ENCODE data around the gene ARHGAP23.

Gene ARHGAP23, protein sequence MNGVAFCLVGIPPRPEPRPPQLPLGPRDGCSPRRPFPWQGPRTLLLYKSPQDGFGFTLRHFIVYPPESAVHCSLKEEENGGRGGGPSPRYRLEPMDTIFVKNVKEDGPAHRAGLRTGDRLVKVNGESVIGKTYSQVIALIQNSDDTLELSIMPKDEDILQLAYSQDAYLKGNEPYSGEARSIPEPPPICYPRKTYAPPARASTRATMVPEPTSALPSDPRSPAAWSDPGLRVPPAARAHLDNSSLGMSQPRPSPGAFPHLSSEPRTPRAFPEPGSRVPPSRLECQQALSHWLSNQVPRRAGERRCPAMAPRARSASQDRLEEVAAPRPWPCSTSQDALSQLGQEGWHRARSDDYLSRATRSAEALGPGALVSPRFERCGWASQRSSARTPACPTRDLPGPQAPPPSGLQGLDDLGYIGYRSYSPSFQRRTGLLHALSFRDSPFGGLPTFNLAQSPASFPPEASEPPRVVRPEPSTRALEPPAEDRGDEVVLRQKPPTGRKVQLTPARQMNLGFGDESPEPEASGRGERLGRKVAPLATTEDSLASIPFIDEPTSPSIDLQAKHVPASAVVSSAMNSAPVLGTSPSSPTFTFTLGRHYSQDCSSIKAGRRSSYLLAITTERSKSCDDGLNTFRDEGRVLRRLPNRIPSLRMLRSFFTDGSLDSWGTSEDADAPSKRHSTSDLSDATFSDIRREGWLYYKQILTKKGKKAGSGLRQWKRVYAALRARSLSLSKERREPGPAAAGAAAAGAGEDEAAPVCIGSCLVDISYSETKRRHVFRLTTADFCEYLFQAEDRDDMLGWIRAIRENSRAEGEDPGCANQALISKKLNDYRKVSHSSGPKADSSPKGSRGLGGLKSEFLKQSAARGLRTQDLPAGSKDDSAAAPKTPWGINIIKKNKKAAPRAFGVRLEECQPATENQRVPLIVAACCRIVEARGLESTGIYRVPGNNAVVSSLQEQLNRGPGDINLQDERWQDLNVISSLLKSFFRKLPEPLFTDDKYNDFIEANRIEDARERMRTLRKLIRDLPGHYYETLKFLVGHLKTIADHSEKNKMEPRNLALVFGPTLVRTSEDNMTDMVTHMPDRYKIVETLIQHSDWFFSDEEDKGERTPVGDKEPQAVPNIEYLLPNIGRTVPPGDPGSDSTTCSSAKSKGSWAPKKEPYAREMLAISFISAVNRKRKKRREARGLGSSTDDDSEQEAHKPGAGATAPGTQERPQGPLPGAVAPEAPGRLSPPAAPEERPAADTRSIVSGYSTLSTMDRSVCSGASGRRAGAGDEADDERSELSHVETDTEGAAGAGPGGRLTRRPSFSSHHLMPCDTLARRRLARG (N-terminal part only)

DNA sequence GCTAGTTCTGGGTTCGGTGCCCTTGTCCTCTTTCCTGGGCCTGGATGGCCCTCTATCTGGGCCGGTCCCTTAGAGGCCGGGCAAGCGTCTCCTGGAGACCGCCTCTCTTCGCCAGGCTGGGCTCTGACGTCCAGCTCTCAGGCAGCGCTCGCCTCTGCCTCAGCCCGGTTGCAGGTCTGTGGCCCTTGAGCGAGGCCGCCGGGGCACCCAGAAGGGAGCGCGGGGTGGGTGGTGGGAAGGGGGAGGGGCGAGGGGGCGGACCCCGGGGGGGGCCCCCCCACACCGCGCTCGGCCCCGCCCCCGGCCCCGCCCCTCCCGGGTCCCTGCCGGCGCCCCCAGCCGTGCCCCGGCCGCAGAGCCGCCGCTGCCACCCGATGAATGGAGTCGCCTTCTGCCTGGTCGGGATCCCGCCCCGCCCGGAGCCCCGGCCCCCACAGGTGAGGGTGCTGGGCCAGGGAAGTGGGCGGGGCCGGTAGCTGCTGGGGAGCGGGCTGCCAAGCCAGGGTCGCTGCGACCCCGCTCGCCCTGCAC, at the start of gene ARHGAP23:
Gene ARHGAP23, plus strand, starts transcription at position 353 of the 531 bp plus-strand sequence. Its CDS starts 22 bp downstream, at position 375.
- Histone ChIP-seq H3K36me3 (replicated peaks) (no peaks in the 10 kb centered on the region), H3K27me3 (ENCODE audit: low read depth) (peaks cover 7% of the 10 kb centered on the region; the same call in 1 of the 2 replicates), H3K4me3 (peak within 1 kb of the TSS; percentile 18), H3K9me3 (no peaks in the 10 kb centered on the region), H3K4me1 (no peaks in the 10 kb centered on the region)
- in situ Hi-C loops (cut with MboI; ENCODE audit: low sequenced_read_pairs), result loop anchor here (10.0 kb wide), 2 partner anchors 57 to 237 kb away; no protein-coding TSS in a partner anchor
- DNase-seq (ENCODE audit: low spot score in 2 of 2), result peak in 1 of 2 experiments; percentile 53

DNA sequence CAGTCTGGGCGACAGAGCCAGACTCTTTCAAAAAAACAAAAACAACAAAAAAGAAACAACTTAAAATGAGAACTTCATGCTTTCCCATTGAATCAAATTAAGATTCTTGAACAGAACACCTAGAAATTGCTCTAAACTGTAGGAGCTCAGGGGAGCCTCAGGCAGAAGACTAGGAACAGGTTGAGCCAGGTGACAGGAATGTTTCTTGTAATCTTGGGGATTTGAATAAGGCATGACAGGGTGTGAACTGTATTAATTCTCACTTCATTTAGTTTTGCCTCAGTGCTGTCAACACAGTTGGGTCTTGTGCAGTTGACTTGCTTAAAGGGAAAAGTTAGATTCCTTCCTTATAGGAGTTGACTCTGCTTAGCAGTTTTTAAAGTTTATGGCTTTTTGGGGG, 48.8 kb upstream of the ARHGAP23 start:
- no peak for DNase-seq (ENCODE audit: low spot score in 2 of 2)
- H3K36me3 ChIP-seq (replicated peaks), result peaks cover 32% of the 10 kb centered on the region
- in situ Hi-C loops (cut with MboI; ENCODE audit: low sequenced_read_pairs), result no loop called here

DNA sequence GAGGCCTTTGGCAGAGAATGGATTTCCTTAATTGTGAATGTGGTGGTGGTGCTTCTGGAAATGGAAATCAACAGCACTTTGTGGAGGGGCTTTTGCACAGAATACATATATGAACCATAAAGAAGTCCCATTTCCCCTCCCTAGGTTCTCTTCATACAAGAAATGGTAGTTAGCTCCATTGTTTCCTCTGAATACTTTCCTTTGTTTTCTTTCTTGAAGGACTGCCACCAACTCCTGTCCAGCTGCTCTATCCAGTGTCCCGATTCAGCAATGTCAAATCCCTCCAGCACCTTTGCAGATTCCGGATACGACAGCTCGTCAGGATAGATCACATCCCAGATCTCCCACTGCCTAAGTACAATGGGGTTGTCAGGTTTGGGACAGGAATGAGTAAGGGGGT, 33.2 kb upstream of the ARHGAP23 start:
- in situ Hi-C loops (cut with MboI; ENCODE audit: low sequenced_read_pairs), result no loop called here
- H3K4me3 ChIP-seq, result no peak overlapping the region
- no peaks in the 10 kb centered on the region for H3K27me3 ChIP-seq (ENCODE audit: low read depth)
- no peaks in the 10 kb centered on the region for H3K9me3 ChIP-seq
- no peak for DNase-seq (ENCODE audit: low spot score in 2 of 2)
- H3K36me3 ChIP-seq (replicated peaks), result peaks cover 24% of the 10 kb centered on the region
- H3K4me1 ChIP-seq, result no peaks in the 10 kb centered on the region

More for the DNA sequence above, 48.8 kb upstream of the ARHGAP23 start:
- Histone ChIP-seq H3K4me1 (no peaks in the 10 kb centered on the region), H3K4me3 (no peak overlapping the region), H3K27me3 (ENCODE audit: low read depth) (no peaks in the 10 kb centered on the region), H3K9me3 (no peaks in the 10 kb centered on the region)

DNA sequence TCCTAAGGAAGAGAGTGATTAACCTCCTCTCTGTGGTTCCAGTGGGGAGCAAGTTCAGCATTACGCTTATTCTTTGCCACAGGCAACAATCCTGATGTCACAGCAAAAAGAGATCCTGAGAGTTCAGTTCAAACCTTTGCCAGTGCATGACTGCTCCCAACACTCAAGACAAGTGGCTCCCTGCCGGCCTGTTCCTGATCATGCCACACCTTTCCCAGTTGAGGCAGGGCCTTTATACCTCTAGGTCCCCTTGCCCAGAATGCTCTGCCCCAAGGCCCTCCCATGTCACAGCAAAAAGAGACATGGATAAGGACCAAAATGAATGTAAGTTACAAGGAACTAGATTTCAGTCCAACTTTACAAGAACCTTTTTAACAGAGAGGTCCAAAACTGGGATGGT, 31.0 kb upstream of the ARHGAP23 start:
- Histone ChIP-seq H3K4me1 (no peaks in the 10 kb centered on the region), H3K4me3 (no peak overlapping the region), H3K36me3 (replicated peaks) (peaks cover 35% of the 10 kb centered on the region), H3K9me3 (no peaks in the 10 kb centered on the region), H3K27me3 (ENCODE audit: low read depth) (no peaks in the 10 kb centered on the region)
- DNase-seq (ENCODE audit: low spot score in 2 of 2), result no peak
- in situ Hi-C loops (cut with MboI; ENCODE audit: low sequenced_read_pairs), result no loop called here

DNA sequence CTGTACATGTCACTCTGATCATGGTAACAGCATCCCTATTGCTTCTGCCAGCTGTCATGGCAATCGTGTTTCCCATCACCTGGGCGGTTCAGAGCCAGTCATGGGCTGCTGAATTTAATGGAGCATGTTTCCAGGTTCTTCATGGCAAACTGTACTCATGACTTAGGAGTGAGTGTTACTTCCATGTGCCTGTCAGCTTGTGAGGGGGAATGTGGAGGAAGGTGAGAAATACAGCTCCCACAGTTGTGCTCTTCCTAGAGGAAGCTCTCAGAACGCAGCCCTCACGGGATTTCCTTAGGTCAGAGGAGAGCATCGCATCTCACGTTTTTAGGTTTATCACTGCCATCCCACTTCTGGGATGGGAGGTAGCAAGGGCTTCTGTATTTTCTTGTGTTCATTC, 28.0 kb upstream of the ARHGAP23 start:
- in situ Hi-C loops (cut with MboI; ENCODE audit: low sequenced_read_pairs), result no loop called here
- H3K36me3 ChIP-seq (replicated peaks), result peaks cover 38% of the 10 kb centered on the region

DNA sequence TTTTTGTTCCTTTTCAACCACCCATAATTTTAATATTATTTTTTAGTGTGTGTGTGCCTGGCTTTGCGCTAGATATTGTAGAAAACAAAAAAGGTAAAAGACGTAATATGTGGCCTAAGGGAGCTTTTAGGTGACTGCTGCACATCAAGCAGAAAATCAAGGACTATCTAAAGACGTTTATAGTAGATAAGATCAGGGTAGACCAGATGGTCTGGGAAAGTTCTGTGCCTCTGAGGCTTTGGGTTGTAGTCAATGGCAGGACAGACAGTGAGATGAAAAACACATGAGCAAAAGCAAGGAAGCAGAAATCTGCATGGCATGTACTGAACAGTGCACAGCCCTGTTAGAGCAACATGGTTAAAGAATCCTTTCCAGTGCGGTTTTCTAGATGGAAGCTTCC, 26.8 kb upstream of the ARHGAP23 start:
- Histone ChIP-seq H3K36me3 (replicated peaks) (peaks cover 31% of the 10 kb centered on the region), H3K4me3 (no peak overlapping the region), H3K9me3 (no peaks in the 10 kb centered on the region), H3K27me3 (ENCODE audit: low read depth) (no peaks in the 10 kb centered on the region), H3K4me1 (no peaks in the 10 kb centered on the region)
- no peak for DNase-seq (ENCODE audit: low spot score in 2 of 2)
- in situ Hi-C loops (cut with MboI; ENCODE audit: low sequenced_read_pairs), result no loop called here

More for the DNA sequence above, 28.0 kb upstream of the ARHGAP23 start:
- H3K27me3 ChIP-seq (ENCODE audit: low read depth), result no peaks in the 10 kb centered on the region
- DNase-seq (ENCODE audit: low spot score in 2 of 2), result no peak
- H3K4me1 ChIP-seq, result no peaks in the 10 kb centered on the region
- no peaks in the 10 kb centered on the region for H3K9me3 ChIP-seq
- H3K4me3 ChIP-seq, result no peak overlapping the region

DNA sequence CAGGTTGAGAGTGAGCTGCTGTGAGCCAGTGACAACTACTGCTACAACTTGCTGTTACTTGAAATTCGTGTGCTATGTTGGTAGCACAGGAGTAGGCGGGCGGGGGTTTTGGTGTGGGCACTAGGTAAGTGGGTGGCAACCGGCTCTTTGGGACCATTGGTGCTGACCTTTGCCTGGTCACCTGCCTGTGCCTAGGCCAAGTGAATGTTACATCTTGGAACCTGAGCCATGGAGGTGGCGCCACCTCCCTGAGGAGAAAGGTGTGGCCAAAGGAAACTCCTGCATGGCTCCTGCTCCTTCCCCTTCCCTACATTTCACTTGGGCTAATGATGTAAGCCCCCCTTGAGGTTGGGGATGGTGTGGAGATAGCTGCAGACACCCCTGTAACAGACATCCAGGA, 25.4 kb upstream of the ARHGAP23 start:
- in situ Hi-C loops (cut with MboI; ENCODE audit: low sequenced_read_pairs), result no loop called here
- H3K4me3 ChIP-seq, result no peak overlapping the region
- no peaks in the 10 kb centered on the region for H3K9me3 ChIP-seq
- H3K27me3 ChIP-seq (ENCODE audit: low read depth), result no peaks in the 10 kb centered on the region
- H3K36me3 ChIP-seq (replicated peaks), result peaks cover 19% of the 10 kb centered on the region
- no peak for DNase-seq (ENCODE audit: low spot score in 2 of 2)
- no peaks in the 10 kb centered on the region for H3K4me1 ChIP-seq

DNA sequence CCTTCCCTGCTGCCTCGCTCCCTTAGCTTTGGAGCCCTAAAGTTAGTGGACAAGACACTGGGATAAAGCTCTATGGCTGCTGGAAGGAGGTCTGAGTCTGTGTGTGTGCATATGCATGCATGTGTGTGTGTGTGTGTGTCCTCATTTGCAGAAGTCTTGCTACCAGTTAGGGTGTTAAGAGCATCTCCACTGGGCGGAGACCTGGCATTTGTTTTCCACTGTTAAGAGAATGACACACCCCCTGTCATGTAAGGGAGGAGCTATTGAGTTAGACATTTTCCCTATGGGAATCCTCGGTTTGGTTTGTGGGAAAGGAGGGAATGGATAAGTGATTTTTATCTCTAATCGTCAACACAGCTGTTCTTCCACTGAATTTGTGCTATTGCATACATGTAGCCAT, 24.8 kb upstream of the ARHGAP23 start:
- in situ Hi-C loops (cut with MboI; ENCODE audit: low sequenced_read_pairs), result no loop called here
- peak in 1 of 2 experiments; percentile 38 for DNase-seq (ENCODE audit: low spot score in 2 of 2)
- Histone ChIP-seq H3K36me3 (replicated peaks) (peaks cover 19% of the 10 kb centered on the region), H3K4me3 (no peak overlapping the region), H3K27me3 (ENCODE audit: low read depth) (no peaks in the 10 kb centered on the region), H3K9me3 (no peaks in the 10 kb centered on the region), H3K4me1 (no peaks in the 10 kb centered on the region)

DNA sequence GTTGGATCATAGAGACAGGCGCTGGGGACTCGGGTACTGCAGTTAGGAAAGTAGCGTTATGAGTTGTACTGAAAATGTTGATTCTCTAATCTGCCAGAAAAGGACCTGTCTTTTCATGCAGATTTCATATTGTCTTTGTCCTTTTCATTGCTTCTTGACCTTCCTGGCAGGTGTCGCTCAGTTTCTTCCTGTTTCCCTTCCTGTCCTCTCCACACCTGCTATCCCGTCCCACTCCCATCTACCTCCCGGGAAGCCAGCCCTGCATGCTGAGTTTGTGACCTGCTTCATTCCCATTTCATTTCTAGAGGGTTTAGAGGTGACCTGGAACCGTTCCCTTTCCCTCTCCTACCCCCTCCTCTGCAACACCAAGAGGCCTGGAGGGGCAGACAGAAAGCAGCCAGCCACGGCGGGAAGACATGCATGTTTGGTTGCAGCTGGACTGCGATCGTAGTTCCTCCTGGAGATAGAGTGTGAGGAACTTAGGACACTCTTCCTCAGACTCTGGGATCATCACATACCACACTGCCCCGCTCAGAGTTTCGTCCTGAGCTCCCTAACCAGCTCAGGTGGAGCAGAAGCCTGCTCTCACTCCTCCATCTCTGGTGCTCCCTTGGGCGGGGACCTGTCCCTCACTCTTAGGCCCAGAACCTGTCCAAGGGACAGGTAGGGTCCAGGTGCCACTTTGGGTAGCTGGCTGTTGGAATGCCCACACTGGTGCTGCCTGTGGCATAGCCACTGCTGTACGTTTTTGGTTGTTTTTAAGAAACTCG, 23.9 kb upstream of the ARHGAP23 start:
- peaks cover 18% of the 10 kb centered on the region for H3K36me3 ChIP-seq (replicated peaks)
- no peak for DNase-seq (ENCODE audit: low spot score in 2 of 2)
- H3K4me3 ChIP-seq, result no peak overlapping the region
- no peaks in the 10 kb centered on the region for H3K9me3 ChIP-seq
- H3K4me1 ChIP-seq, result no peaks in the 10 kb centered on the region
- no peaks in the 10 kb centered on the region for H3K27me3 ChIP-seq (ENCODE audit: low read depth)
- in situ Hi-C loops (cut with MboI; ENCODE audit: low sequenced_read_pairs), result no loop called here

DNA sequence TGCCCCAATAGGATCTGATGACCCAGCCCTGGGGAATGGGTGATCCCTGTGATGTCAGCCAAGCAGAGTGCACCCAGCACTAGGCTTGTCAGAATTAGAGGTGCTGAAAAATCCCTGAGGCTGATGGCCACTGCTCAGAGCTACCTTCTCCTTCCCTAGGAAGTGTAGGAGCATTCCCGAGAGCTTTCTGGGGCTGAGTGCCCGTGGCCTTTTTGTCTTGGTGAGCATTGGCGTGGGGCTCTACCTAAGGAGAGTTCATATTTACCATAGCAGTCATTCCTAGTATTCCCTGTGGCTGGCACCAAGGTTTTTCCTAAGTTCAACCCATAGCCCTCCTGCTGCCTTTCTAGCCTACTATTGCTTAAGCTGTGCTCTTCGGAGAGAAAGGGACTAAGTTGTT, 22.6 kb upstream of the ARHGAP23 start:
- no peaks in the 10 kb centered on the region for H3K27me3 ChIP-seq (ENCODE audit: low read depth)
- no peaks in the 10 kb centered on the region for H3K9me3 ChIP-seq
- H3K4me3 ChIP-seq, result no peak overlapping the region
- no peak for DNase-seq (ENCODE audit: low spot score in 2 of 2)
- peaks cover 10% of the 10 kb centered on the region for H3K36me3 ChIP-seq (replicated peaks)
- no peaks in the 10 kb centered on the region for H3K4me1 ChIP-seq
- in situ Hi-C loops (cut with MboI; ENCODE audit: low sequenced_read_pairs), result no loop called here

DNA sequence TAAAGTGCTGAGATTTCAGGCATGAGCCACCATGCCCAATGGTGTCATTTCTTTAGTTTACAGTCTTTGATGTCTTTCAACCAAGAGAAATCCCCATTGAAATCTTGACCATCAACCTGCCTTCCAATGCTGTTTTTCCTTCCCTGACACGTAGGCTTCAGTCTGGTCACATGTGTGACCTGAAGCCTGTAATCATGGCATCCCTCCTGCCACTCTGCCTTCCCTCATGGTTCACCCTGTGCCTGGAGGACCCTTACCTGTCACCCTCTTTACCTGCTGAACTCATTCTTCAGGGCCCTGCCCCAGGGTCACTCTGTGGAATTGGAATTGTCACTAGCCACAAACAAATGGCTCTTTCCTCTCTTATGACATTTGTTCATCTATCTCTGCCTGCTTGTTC, 18.1 kb upstream of the ARHGAP23 start:
- in situ Hi-C loops (cut with MboI; ENCODE audit: low sequenced_read_pairs), result loop anchor here (5.0 kb wide), 1 partner anchor 63 kb away; no protein-coding TSS in a partner anchor
- DNase-seq (ENCODE audit: low spot score in 2 of 2), result no peak
- Histone ChIP-seq H3K27me3 (ENCODE audit: low read depth) (no peaks in the 10 kb centered on the region), H3K9me3 (no peaks in the 10 kb centered on the region), H3K4me3 (no peak overlapping the region), H3K4me1 (peaks cover 4% of the 10 kb centered on the region), H3K36me3 (replicated peaks) (no peaks in the 10 kb centered on the region)

DNA sequence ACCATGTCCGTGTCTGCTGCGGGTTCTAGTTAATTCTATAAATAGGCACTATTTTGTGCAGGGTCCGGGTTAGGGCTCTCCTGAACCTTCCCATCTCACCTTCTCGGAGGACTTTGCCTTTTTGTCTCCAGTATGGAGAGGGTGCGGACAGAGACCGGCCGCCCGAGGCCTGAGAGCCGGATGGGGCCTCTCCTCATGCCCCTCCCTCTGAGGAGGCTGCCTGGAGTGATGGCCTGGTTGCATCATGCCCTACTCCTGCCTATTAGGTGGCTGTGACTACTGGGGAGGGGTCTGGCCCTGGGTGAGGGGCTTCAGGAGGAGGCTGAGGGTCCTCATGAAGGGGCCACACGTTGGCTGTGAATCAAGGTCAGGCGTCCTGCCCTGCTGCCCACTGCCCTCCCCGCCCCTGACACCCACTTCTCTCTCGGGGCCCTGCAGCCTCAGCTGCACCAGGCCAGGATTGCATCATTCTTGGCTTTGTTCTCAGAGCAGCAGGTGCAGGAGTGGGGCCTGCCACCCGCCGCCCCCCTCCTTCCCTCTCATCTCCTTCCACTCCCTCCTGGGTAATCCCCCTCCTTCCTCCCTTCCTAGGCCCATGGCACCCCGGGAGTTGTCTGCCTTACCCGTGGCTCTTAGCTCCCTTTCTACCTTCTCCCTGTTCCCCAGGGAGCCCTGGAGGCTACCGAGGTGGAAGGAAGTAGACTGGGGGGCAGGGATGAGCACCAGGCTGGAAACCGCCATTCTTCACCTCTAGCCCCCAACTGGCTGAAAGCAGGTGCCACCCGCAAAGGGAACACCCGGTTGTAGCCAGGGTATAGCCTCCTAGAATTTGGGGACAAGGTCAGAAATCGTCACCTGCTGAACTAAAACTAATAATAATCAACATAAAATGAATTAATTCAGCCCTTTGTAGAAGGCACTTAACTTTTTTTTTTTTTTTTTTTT, 12.7 kb upstream of the ARHGAP23 start:
- Histone ChIP-seq H3K4me3 (no peak overlapping the region), H3K27me3 (ENCODE audit: low read depth) (peaks cover 10% of the 10 kb centered on the region; the same call in 1 of the 2 replicates), H3K4me1 (peaks cover 11% of the 10 kb centered on the region), H3K9me3 (no peaks in the 10 kb centered on the region), H3K36me3 (replicated peaks) (no peaks in the 10 kb centered on the region)
- in situ Hi-C loops (cut with MboI; ENCODE audit: low sequenced_read_pairs), result no loop called here
- peak; percentile 28 to 66 for DNase-seq (ENCODE audit: low spot score in 2 of 2)
